Right kidney (tissue), 9 donors: Measurements from ENCODE around the gene PACSIN1.

ENCODE experiments used
- DNase-seq: peaks from one replicate; pipeline ENCODE4 v3.0.0-alpha.2; 2016
- long read RNA-seq, 8 donors: transcript quantifications; one replicate each; lab custom pipeline, GENCODE V29; 2026

PACSIN1 gene
- long read RNA-seq, donor 1: 0 reads
- long read RNA-seq, donor 2: 0 reads
- long read RNA-seq, donor 3: 0 reads
- long read RNA-seq, donor 4: 0 reads
- long read RNA-seq, donor 5: 0 reads
- long read RNA-seq, donor 6: 0 reads
- long read RNA-seq, donor 7: 0 reads
- long read RNA-seq, donor 8: 0 reads

- peak; percentile 48 for DNase-seq
Measured at GRCh38 chr6:34465531-34466241, at the start of gene PACSIN1. TSS of gene PACSIN1 (plus strand) at chr6:34466076. CDS start at chr6:34526306, 60,230 bp downstream.

GRCh38 chr6:34416877-34417371, 49.0 kb upstream of the PACSIN1 start:
- no peak for DNase-seq

- no peak for DNase-seq
Measured at GRCh38 chr6:34418367-34418766, 47.5 kb upstream of the PACSIN1 start.

GRCh38 chr6:34423254-34423653, 42.6 kb upstream of the PACSIN1 start:
- DNase-seq: no peak

GRCh38 chr6:34424200-34425131, 41.4 kb upstream of the PACSIN1 start:
- no peak for DNase-seq

GRCh38 chr6:34425132-34425497, 40.8 kb upstream of the PACSIN1 start:
- DNase-seq: no peak

GRCh38 chr6:34425498-34426410, 40.1 kb upstream of the PACSIN1 start, which contains the start of gene RPS10:
TSS of gene RPS10 (minus strand) at chr6:34426069. CDS start at chr6:34425221, 848 bp downstream.
- DNase-seq: peak; percentile 95

- DNase-seq: no peak
Measured at GRCh38 chr6:34435916-34436315, 30.0 kb upstream of the PACSIN1 start.

- no peak for DNase-seq
Measured at GRCh38 chr6:34436803-34437643, 28.9 kb upstream of the PACSIN1 start.

GRCh38 chr6:34437644-34437970, 28.3 kb upstream of the PACSIN1 start:
- no peak for DNase-seq

GRCh38 chr6:34438705-34439104, 27.2 kb upstream of the PACSIN1 start:
- no peak for DNase-seq

- no peak for DNase-seq
Measured at GRCh38 chr6:34439442-34439841, 26.4 kb upstream of the PACSIN1 start.

- no peak for DNase-seq
Measured at GRCh38 chr6:34441526-34441925, 24.4 kb upstream of the PACSIN1 start.

GRCh38 chr6:34445313-34445860, 20.5 kb upstream of the PACSIN1 start:
- no peak for DNase-seq

- DNase-seq: peak; percentile 32
Measured at GRCh38 chr6:34447386-34447785, 18.5 kb upstream of the PACSIN1 start.

GRCh38 chr6:34447910-34448309, 18.0 kb upstream of the PACSIN1 start:
- DNase-seq: peak; percentile 38

- DNase-seq: no peak
Measured at GRCh38 chr6:34451192-34451591, 14.7 kb upstream of the PACSIN1 start.

GRCh38 chr6:34455831-34456230, 10.0 kb upstream of the PACSIN1 start:
- no peak for DNase-seq

- DNase-seq: no peak
Measured at GRCh38 chr6:34457382-34457741, 8.5 kb upstream of the PACSIN1 start.
